T-cell (primary cell): Measurements from ENCODE around the gene KDM2B. TPM values are rescaled to one million over a fixed set of nuclear protein-coding genes. Genes with fewer than 3 reads are reported as not detected.

Experiments used
- ATAC-seq, 4 experiments: fragments of 200-7000 bp in 3 of 4; fragments of 150-1000 bp in 1 of 4; cut with Tn5 transposase; replicated peaks in 1 of 4; 1 replicate in 3 of 4; 2 replicates in 1 of 4; pipeline ENCODE4 v1.10.0; 2021; ENCODE audit warnings: moderate library complexity in 3 of 4, mild to moderate bottlenecking in 2 of 4, moderate number of reproducible peaks in 1 of 4
- CTCF ChIA-PET, 2 donors: fragments of 300-600 bp; sonication (Branson Sonifier 250); formaldehyde crosslinking; loops; one replicate each; lab custom pipeline; 2022; ENCODE audit warnings: antibody characterized with exemption in 2 of 2; lab: Charles Lee
- POLR2A ChIA-PET, 2 donors: fragments of 300-600 bp; sonication (Branson Sonifier 250); formaldehyde crosslinking; loops; one replicate each; lab custom pipeline; 2022; ENCODE audit warnings: antibody characterized with exemption in 2 of 2; lab: Charles Lee
- DNase-seq, 35 experiments: peaks; one replicate each; pipeline versions ENCODE4 v3.0.0 to v3.0.0-alpha.2; 2013 to 2023
- H3K27ac ChIP-seq: one replicate; pipeline ENCODE4 v1.5.1; 2013; ENCODE audit warnings: low read length
- H3K27me3 ChIP-seq, 2 experiments: replicated peaks in 1 of 2; 1 replicate in 1 of 2; 2 replicates in 1 of 2; pipeline versions ENCODE4 v1.6.1 to v1.7.0; 2013; ENCODE audit warnings: low read length in 1 of 2, mixed read lengths in 1 of 2; ENCODE audit not compliant: control insufficient read depth in 2 of 2, insufficient read depth in 2 of 2; ENCODE audit errors: extremely low read depth in 1 of 2
- H3K36me3 ChIP-seq, 2 donors: 1 replicate in 1 of 2; 2 replicates in 1 of 2; pipeline versions ENCODE4 v1.6.1 to v1.7.0; 2013; ENCODE audit warnings: low read length in 1 of 2; ENCODE audit not compliant: control insufficient read depth in 2 of 2, insufficient read depth in 1 of 2; ENCODE audit errors: extremely low read depth in 1 of 2
- H3K4me1 ChIP-seq, 2 experiments: 1 replicate in 1 of 2; 2 replicates in 1 of 2; pipeline versions ENCODE4 v1.6.1 to v1.7.0; 2013; ENCODE audit warnings: low read length in 2 of 2, mixed read lengths in 1 of 2; ENCODE audit not compliant: insufficient read depth in 2 of 2, control insufficient read depth in 1 of 2; ENCODE audit errors: extremely low read depth in 1 of 2
- H3K4me3 ChIP-seq, 2 donors: 1 replicate in 1 of 2; 2 replicates in 1 of 2; pipeline versions ENCODE4 v1.5.1 to v1.7.0; 2013; ENCODE audit warnings: mild to moderate bottlenecking in 2 of 2, low read length in 1 of 2, moderate library complexity in 1 of 2; ENCODE audit not compliant: control insufficient read depth in 1 of 2; ENCODE audit errors: extremely low read depth in 1 of 2
- H3K9me3 ChIP-seq: 2 replicates; pipeline ENCODE4 v1.7.0; 2013
- H3K27ac Mint-ChIP-seq, 2 donors: one replicate each; pipeline ENCODE4 v1.8.0; 2020 to 2021; ENCODE audit warnings: mild to moderate bottlenecking in 2 of 2, mixed read lengths in 2 of 2
- H3K27me3 Mint-ChIP-seq, 2 donors: one replicate each; pipeline ENCODE4 v1.8.0; 2021 to 2022; ENCODE audit warnings: mixed read lengths in 2 of 2
- H3K36me3 Mint-ChIP-seq: one replicate; pipeline ENCODE4 v1.8.0; 2021; ENCODE audit warnings: mixed read lengths
- H3K4me1 Mint-ChIP-seq, 3 donors: one replicate each; pipeline ENCODE4 v1.8.0; 2020 to 2022; ENCODE audit warnings: mixed read lengths in 3 of 3, mild to moderate bottlenecking in 1 of 3
- H3K4me3 Mint-ChIP-seq, 3 donors: one replicate each; pipeline ENCODE4 v1.8.0; 2020 to 2022; ENCODE audit warnings: mild to moderate bottlenecking in 3 of 3, mixed read lengths in 3 of 3, moderate library complexity in 3 of 3
- H3K9me3 Mint-ChIP-seq, 3 donors: one replicate each; pipeline ENCODE4 v1.8.0; 2020 to 2022; ENCODE audit warnings: mixed read lengths in 3 of 3
- WGBS: methylation state at CpG from one replicate; pipeline ENCODE4 v1.1.5; 2013; ENCODE audit warnings: missing lambda C conversion rate; ENCODE audit not compliant: insufficient coverage; 5-methylcytosine and 5-hydroxymethylcytosine counted together
- total RNA-seq, 35 experiments: library from RNA in 6 of 35; stranded (reverse) in 6 of 35; fragments of 120-200 nt in 1 of 35; gene quantifications; one replicate each; pipeline versions ENCODE4 v1.2.1 to v1.2.4 and lab custom pipeline; 2013 to 2026

KDM2B gene
- total RNA-seq (100 to 1,000 TPM in 2 of 5 donors, 10 to 100 TPM in 3; 74.1 to 102 (median 95.8) TPM), total RNA-seq (lab: John Stamatoyannopoulos, UW) (82.0 to 161 (median 107) reads per million in 29 experiments)
- 43.8 TPM for total RNA-seq (2013)

DNA sequence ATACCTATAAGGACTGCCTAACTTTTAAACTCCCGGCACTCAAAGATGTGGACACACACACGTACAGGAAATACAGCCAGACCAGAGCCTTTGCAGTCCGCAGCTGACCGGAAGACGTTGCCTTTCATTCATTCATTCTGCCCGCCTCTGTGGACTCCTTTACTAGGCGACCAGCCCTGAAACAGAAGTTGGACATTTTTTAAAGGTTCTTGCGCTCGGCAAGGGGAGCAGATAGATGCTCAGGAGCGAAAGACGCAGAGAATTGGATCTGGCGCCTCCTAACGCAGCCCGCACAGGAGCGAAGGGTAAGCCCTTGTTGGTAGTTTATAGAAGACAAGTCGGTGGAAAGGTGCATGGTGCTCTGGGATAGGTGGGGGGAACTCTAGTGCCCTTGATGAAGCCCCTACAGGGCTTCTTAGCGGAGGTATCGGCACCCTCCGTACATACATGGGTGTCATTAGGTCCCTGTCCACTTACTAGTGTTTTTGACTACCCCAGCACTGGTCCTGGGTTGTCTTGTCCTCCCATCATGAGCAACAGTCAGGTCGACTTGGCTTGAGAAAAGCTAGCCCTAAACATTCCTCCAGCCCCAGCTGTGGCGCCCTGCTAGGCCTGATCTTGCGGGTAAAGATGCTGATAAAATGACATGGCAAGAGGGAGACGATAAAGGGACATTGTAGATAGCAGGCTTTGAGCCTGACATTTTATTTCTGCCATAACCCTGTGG, at the start of gene KDM2B:
Gene KDM2B, minus strand, starts transcription at position 65 of the 727 bp plus-strand sequence. CDS start 112 bp downstream, outside the sequence.
- H3K4me1 ChIP-seq, result peaks cover 17 to 55% of the 10 kb centered on the region in 2 experiments
- DNase-seq (peak in 21 of 35 experiments; percentile 9 to 57 (median 26)), ATAC-seq (peak in 3 of 4 experiments; percentile 9 to 43 (median 25))
- CTCF ChIA-PET, result interaction anchor here (0.6 to 1.9 kb wide), 4 partner anchors 41 to 91 kb away, joined by 7 to 22 read pairs (median 10); partner anchors contain the start of gene ORAI1 (in 1 of the 2)
- Mint-ChIP-seq H3K4me3 (peak within 1 kb of the TSS; percentile 96 to 98 (median 96)), H3K9me3 (no peaks in the 10 kb centered on the region), H3K27ac (peak within 1 kb of the TSS; percentile 98 to 99), H3K36me3 (no peaks in the 10 kb centered on the region), H3K27me3 (no peaks in the 10 kb centered on the region), H3K4me1 (peaks cover 42 to 57% (median 53%) of the 10 kb centered on the region in 3 donors)
- 38% methylated on average over 18 of the region's 23 CpGs for WGBS
- H3K4me3 ChIP-seq, result peak within 1 kb of the TSS; percentile 73 to 75
- no peaks in the 10 kb centered on the region for H3K27me3 ChIP-seq
- peak within 1 kb of the TSS; percentile 89 for H3K27ac ChIP-seq
- POLR2A ChIA-PET, result interaction anchor here (0.6 to 1.8 kb wide), 5 partner anchors 9 to 46 kb away, joined by 3 to 18 read pairs (median 4); partner anchors contain the start of gene ORAI1 (in 1 of the 2)
- no peaks in the 10 kb centered on the region for H3K9me3 ChIP-seq
- peaks cover 0 to 7% of the 10 kb centered on the region in 2 donors for H3K36me3 ChIP-seq

DNA sequence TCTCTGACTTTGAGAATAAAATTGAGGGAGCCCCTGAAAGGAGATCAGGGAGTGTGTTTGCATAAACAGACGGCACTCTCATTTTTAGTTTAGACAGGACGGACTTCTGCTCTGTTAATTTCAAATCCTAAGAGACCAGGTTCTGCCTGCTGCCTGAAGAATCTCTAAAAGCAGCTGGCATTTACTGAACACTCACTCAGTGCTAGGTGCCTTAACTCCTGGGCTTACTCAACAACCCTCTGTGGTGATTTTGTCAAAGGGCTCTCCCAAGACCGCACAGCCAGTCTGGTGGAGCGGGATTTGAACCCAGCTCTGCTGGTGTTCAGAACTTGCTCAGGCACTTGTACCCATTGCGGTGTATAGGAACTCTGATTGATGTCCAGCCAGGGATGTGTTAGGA, 47.7 kb upstream of the KDM2B start:
- Histone ChIP-seq H3K36me3 (peaks cover 3 to 6% of the 10 kb centered on the region in 2 donors), H3K27ac (peak overlapping the region; percentile 89), H3K4me1 (peaks cover 39 to 73% of the 10 kb centered on the region in 2 experiments), H3K9me3 (no peaks in the 10 kb centered on the region), H3K4me3 (peak overlapping the region; percentile 85 to 96), H3K27me3 (no peaks in the 10 kb centered on the region)
- Mint-ChIP-seq H3K27ac (peak overlapping the region; percentile 96 to 97), H3K36me3 (peaks cover 18% of the 10 kb centered on the region), H3K4me1 (peaks cover 64 to 73% (median 64%) of the 10 kb centered on the region in 3 donors), H3K4me3 (peak overlapping the region; percentile 93 to 95 (median 93)), H3K9me3 (no peaks in the 10 kb centered on the region), H3K27me3 (no peaks in the 10 kb centered on the region)
- ATAC-seq, result no peak
- WGBS, result 49% methylated on average over 4 of the region's 5 CpGs
- DNase-seq, result no peak
- POLR2A ChIA-PET, result interaction anchor here (0.5 to 1.0 kb wide), 3 partner anchors 30 to 43 kb away, joined by 3 to 7 read pairs (median 4); no protein-coding TSS in a partner anchor
- CTCF ChIA-PET, result interaction anchor here (0.5 to 2.9 kb wide), 6 partner anchors 40 to 210 kb away, joined by 3 to 20 read pairs (median 4); partner anchors contain the start of gene MORN3 (in 1 of the 2)

DNA sequence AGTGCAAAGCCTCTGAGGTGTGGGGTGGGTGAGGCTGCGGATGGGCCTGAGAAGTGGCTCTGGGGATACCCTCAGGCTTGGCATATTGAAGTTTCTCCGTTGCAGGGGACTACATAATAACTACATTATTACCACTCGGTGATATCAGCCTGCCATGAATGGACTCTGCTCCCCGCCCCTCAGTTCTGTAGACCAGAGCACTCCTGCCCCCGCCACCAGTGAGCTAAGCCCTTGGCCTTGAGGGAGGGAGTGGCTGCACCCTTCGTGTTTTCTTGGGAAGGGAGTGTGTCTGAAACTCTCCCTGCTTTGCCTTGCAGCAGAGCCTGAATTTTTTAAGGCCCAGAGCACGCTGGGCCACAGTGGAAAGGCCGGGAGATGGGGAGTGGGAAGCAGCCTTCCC, 47.2 kb upstream of the KDM2B start:
- peaks cover 18% of the 10 kb centered on the region for H3K36me3 Mint-ChIP-seq
- DNase-seq (peak in 1 of 35 experiments; percentile 22), ATAC-seq (no peak)
- WGBS, result 7% methylated on average over 2 of the region's 8 CpGs
- H3K27me3 Mint-ChIP-seq, result no peaks in the 10 kb centered on the region
- Histone ChIP-seq H3K27me3 (no peaks in the 10 kb centered on the region), H3K36me3 (peaks cover 1 to 6% of the 10 kb centered on the region in 2 donors), H3K9me3 (no peaks in the 10 kb centered on the region), H3K4me1 (peaks cover 37 to 70% of the 10 kb centered on the region in 2 experiments), H3K4me3 (peak overlapping the region; percentile 85 to 96), H3K27ac (peak overlapping the region; percentile 89)
- H3K9me3 Mint-ChIP-seq, result no peaks in the 10 kb centered on the region
- peak overlapping the region; percentile 93 to 95 (median 93) for H3K4me3 Mint-ChIP-seq
- peak overlapping the region; percentile 96 to 97 for H3K27ac Mint-ChIP-seq
- POLR2A ChIA-PET, result interaction anchor here in 1 of 2 donors (0.7 to 2.6 kb wide), 4 partner anchors 40 to 174 kb away, joined by 5 to 58 read pairs (median 13); no protein-coding TSS in a partner anchor
- CTCF ChIA-PET, result interaction anchor here (0.5 to 2.9 kb wide), 9 partner anchors 9 to 210 kb away, joined by 3 to 20 read pairs (median 4); partner anchors contain the start of gene MORN3 (in 1 of the 2)
- H3K4me1 Mint-ChIP-seq, result peaks cover 60 to 68% (median 62%) of the 10 kb centered on the region in 3 donors

DNA sequence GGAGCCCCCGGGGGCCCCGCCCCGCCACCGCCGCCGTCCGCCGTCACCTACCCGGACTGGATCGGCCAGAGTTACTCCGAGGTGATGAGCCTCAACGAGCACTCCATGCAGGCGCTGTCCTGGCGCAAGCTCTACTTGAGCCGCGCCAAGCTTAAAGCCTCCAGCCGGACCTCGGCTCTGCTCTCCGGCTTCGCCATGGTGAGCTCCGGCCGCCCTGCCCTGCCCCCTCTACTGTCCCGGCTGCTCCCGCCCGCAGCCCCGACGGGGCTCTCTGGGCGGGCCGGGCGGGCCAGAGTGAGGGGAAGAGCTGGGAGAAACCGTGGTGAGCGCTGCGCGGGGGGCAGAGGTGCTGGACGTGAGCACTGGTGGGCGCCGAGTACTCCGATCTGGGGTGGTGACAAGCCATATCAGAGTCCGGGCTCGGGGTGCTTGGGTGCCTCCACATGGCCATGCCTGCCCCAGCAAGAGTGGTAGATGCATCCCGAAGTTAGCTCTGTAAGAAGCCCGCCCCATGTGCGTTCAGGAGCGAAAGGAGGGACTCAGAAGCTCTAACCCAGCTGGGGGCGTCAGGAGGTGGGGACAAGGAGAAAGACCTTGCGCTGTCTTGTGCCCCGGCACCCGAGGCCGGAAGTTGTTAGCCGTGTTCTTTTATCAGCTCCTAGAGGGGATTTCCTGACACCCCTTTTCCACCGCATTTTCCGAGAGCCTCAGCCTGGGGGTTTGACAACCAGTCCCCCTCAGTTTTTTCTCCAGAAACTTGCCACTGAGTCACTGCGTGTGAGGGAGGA, 46.2 kb upstream of the KDM2B start:
- ATAC-seq (peak; percentile 30 to 62 (median 40)), DNase-seq (peak; percentile 58 to 90 (median 78))
- Histone ChIP-seq H3K27ac (peak overlapping the region; percentile 89), H3K36me3 (peaks cover 0 to 6% of the 10 kb centered on the region in 2 donors), H3K4me1 (peaks cover 30 to 60% of the 10 kb centered on the region in 2 experiments), H3K4me3 (peak overlapping the region; percentile 85 to 96), H3K9me3 (no peaks in the 10 kb centered on the region), H3K27me3 (no peaks in the 10 kb centered on the region)
- Mint-ChIP-seq H3K9me3 (no peaks in the 10 kb centered on the region), H3K4me1 (peaks cover 50 to 58% (median 52%) of the 10 kb centered on the region in 3 donors), H3K36me3 (peaks cover 14% of the 10 kb centered on the region), H3K27ac (peak overlapping the region; percentile 96 to 97), H3K4me3 (peak overlapping the region; percentile 93 to 95 (median 93)), H3K27me3 (no peaks in the 10 kb centered on the region)
- CTCF ChIA-PET, result interaction anchor here (0.6 to 4.9 kb wide), 13 partner anchors 10 to 74 kb away, joined by 3 to 37 read pairs (median 6); partner anchors contain the start of gene MORN3 (in 1 of the 2)
- WGBS, result 0% methylated on average over 38 of the region's 53 CpGs
- POLR2A ChIA-PET, result interaction anchor here (0.6 to 2.6 kb wide), 13 partner anchors 10 to 1831 kb away, joined by 3 to 58 read pairs (median 6); no protein-coding TSS in a partner anchor

DNA sequence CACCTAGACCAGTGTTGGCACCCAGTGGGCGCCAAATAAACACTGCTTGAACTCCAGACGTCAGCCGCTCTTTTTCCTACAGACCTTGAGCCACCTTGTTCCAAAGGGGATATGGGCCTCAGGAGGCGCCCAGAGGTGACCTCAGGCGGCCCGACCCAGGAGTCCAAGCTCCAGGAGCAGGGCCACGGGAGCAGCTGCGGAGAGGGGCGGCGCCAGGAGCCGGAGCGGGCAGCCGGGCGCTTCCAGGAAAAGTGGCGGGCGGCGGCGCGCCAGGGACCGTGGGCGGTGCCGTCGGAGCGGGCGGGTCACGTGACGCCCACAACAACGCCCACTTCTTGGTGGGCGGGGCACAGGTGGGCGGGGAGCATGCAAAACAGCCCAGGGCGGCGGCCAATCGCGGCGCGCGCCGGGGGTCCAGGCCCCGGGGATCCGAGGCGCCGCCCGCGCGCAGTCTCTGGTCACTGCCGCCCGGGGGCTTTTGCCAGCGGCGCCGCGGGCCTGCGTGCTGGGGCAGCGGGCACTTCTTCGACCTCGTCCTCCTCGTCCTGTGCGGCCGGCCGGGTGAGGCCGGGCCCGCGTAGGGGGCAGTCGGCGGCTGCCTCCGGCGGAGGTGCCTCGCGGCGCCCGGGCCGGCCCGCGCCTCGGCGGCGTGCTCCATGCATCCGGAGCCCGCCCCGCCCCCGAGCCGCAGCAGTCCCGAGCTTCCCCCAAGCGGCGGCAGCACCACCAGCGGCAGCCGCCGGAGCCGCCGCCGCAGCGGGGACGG, 45.4 kb upstream of the KDM2B start, which contains the start of gene ORAI1:
Gene ORAI1, plus strand, starts transcription at position 444 of the 766 bp plus-strand sequence.
- DNase-seq, result peak; percentile 84 to 98 (median 93)
- no peaks in the 10 kb centered on the region for H3K27me3 ChIP-seq
- ChIA-PET POLR2A (interaction anchor here (0.9 to 2.6 kb wide), 6 partner anchors 11 to 46 kb away, joined by 3 to 58 read pairs (median 7); no protein-coding TSS in a partner anchor), CTCF (interaction anchor here in 1 of 2 donors (1.2 to 4.9 kb wide), 8 partner anchors 11 to 73 kb away, joined by 3 to 37 read pairs (median 12); no protein-coding TSS in a partner anchor)
- peak; percentile 77 to 87 (median 80) for ATAC-seq
- H3K27ac ChIP-seq, result peak within 1 kb of the TSS; percentile 89
- no peaks in the 10 kb centered on the region for H3K9me3 ChIP-seq
- WGBS, result under 1% methylated on average over 92 of the region's 92 CpGs
- peaks cover 25 to 52% of the 10 kb centered on the region in 2 experiments for H3K4me1 ChIP-seq
- H3K36me3 ChIP-seq, result peaks cover 0 to 6% of the 10 kb centered on the region in 2 donors
- Mint-ChIP-seq H3K4me1 (peaks cover 44 to 51% (median 45%) of the 10 kb centered on the region in 3 donors), H3K27ac (peak within 1 kb of the TSS; percentile 96 to 97), H3K4me3 (peak within 1 kb of the TSS; percentile 93 to 95 (median 93)), H3K36me3 (peaks cover 11% of the 10 kb centered on the region), H3K27me3 (no peaks in the 10 kb centered on the region), H3K9me3 (no peaks in the 10 kb centered on the region)
- H3K4me3 ChIP-seq, result peak within 1 kb of the TSS; percentile 85 to 96
